ENCODE measurements around the gene PTPRN2.

PTPRN2 gene

DNA sequence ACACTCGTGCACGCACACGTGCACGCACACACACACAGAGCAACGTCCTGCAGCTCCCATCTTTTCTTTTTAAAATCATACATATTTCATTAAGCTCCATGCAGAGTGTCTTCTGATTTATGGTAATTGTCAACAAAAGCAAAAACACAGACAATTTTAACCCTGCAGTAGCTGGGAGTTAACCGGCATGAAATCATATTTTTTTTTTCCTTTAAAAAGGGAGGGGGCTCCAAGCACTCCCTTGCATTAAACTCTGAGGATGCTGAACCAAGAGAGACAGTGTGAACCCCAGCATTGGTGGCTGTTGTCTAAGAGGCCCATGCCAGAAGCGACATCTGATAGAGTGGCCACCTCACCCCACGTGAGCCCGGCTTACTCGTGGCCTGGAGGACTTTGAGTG lies 708.2 kb downstream of the PTPRN2 start:
- DNase-seq (ENCODE audit: low read depth): no peak

DNA sequence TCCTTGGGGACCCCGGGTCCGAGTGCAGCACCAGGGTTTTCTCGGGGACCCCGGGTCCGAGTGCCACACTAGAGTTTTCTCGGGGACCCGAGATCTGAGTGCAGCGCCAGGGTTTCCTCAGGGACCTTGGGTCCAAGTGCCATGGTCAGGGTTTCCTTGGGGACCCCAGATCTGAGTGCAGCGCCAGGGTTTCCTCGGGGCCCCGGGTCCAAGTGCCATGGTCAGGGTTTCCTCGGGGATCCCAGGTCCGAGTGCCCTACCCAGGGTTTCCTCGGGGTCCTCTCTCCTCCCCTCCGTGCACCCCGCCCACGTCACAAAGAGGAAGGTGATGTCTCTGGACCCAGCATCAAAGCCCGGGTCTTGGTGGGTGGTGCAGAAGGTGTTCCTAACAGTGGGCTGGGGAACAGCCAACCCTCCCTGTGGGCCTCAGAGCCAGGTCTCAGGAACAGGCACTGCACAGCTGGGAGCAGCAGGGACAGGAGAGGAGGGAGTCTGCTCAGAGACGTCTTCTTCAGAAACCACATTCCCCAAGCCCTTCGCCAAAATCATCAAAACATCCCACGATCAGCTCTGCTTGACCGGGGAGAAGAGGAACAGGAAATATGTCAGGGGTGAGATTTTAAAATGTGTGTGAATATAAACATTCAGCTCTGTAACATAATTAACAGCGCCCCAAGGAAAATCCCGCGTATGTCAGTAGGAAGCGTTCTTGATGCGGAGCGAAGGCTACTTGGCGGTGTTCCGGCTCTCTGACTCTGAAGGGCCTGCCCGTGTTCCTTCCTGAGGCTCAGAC lies 710.1 kb downstream of the PTPRN2 start:
- no peak for DNase-seq (ENCODE audit: low read depth)

GRCh38 chr7:157876469-157877285 lies 710.9 kb downstream of the PTPRN2 start:
- DNase-seq (ENCODE audit: low read depth): no peak

- DNase-seq (ENCODE audit: low read depth): no peak
Observed at GRCh38 chr7:157875230-157876179, 712.1 kb downstream of the PTPRN2 start.

DNA sequence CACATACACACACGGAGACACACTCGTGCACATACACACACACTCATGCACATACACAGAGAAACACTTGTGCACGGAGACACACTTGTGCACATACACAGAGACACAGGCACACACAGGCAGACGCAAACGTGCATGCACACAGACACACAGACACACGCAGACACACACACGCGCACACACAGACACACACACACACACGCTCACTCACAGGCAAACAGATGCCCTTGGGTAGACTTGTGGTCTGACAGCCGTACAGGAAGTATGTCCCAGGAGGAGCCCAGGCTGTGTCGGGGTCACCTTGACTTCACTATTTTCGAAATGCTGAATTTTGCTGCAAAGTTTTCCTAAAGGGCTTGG lies 712.8 kb downstream of the PTPRN2 start:
- DNase-seq (ENCODE audit: low read depth): no peak

- DNase-seq (ENCODE audit: low read depth): no peak
Observed at GRCh38 chr7:157874208-157874816, 713.3 kb downstream of the PTPRN2 start.

GRCh38 chr7:157873664-157874063 lies 714.0 kb downstream of the PTPRN2 start:
- DNase-seq (ENCODE audit: low read depth): no peak

- no peak for DNase-seq (ENCODE audit: low read depth)
Observed at GRCh38 chr7:157873181-157873580, 714.4 kb downstream of the PTPRN2 start.

GRCh38 chr7:157872447-157872846 lies 715.2 kb downstream of the PTPRN2 start:
- DNase-seq (ENCODE audit: low read depth): no peak

DNA sequence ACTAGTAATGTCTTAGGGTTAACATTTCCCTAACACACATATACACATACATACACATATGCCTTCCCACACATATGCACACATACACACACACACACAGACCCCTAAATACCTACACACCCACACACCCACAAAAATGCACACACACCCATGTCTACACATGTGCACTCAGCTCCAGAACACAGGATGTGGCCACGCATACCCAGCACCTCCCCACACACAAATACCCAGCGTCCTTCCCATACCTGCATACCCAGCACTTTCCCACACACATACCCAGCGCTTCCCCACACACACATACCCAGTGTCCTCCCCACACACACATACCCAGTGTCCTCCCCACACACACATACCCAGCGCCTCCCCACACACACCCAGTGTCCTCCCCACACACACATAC lies 715.9 kb downstream of the PTPRN2 start:
- DNase-seq (ENCODE audit: low read depth): no peak

DNA sequence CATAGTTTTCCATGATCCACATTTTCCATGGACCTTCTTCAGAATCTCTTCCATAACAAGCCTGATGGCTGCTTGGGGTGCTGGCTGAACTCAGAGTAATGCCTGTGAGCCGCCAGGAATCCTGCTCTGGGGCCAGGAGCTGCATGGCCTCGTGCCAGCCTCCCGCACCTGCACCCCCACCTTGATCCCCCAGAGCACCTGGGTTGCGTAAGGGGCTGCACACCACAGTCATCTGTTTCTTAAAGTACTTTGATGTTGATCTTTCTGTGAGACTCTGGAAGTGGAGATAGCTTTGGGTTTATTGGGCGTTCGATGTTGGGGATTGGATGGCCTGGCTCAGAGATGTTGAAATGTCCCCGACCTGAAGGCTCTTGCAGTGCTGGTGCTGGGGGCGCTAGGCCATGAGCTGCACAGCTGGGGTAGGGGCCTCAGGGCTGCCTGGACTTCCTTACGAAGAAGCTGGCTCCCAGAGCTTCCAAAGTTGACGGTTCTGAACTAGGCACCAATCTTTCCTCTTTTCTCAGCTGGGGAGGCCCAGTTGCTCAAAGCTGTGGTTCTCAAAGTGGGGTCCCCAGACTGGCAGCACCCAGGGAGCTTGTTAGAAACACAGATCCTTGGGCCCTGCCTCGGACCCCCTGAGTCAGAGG lies 716.9 kb downstream of the PTPRN2 start:
- no peak for DNase-seq (ENCODE audit: low read depth)

DNA sequence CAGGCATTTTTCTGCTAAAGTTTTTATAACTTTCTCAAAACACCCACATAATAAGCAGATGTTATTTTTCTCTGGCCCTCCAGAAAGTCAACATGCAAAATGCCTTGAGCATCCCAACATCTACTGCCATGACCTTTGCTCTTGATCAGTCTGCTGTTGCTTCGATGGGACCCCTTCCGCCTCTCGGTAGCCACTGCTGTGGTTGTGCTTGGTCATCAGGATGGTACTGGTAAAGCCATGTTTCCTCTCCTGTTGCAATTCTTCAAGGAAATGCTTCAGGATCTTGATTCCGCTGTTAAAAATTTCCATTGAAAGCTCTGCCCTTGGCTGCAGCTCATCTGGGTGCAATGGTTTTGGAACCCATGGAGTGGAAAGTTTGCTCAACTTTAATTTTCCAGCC lies 717.8 kb downstream of the PTPRN2 start:
- no peak for DNase-seq (ENCODE audit: low read depth)

GRCh38 chr7:157867685-157868305 lies 719.8 kb downstream of the PTPRN2 start:
- DNase-seq (ENCODE audit: low read depth): no peak

DNA sequence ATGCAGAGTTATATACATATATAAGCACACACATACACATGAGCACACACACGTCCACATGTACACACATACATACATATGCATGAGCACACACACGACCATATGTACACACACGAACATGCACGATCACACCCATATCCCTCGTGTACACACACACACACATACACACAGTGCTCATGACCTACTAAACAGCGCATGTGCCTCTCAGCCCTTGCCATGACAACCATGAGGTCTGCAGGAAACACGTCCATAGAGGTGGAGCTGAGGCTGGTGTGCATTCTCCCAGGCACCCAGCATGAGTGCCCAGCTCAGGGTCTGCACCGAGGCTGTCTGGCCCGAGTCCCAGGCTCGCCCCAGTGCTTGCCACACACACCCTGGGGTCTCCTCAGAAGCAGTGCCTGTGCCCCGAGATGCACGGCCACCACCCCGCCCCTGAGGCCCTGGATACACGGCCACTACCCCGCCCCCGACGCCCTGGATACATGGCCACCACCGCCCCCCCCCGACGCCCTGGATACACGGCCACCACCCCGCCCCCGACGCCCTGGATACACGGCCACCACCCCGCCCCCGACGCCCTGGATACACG lies 721.2 kb downstream of the PTPRN2 start:
- DNase-seq (ENCODE audit: low read depth): no peak

- DNase-seq (ENCODE audit: low read depth): no peak
Observed at GRCh38 chr7:157865351-157866165, 722.1 kb downstream of the PTPRN2 start.

- no peak for DNase-seq (ENCODE audit: low read depth)
Observed at GRCh38 chr7:157864911-157865310, 722.7 kb downstream of the PTPRN2 start.

DNA sequence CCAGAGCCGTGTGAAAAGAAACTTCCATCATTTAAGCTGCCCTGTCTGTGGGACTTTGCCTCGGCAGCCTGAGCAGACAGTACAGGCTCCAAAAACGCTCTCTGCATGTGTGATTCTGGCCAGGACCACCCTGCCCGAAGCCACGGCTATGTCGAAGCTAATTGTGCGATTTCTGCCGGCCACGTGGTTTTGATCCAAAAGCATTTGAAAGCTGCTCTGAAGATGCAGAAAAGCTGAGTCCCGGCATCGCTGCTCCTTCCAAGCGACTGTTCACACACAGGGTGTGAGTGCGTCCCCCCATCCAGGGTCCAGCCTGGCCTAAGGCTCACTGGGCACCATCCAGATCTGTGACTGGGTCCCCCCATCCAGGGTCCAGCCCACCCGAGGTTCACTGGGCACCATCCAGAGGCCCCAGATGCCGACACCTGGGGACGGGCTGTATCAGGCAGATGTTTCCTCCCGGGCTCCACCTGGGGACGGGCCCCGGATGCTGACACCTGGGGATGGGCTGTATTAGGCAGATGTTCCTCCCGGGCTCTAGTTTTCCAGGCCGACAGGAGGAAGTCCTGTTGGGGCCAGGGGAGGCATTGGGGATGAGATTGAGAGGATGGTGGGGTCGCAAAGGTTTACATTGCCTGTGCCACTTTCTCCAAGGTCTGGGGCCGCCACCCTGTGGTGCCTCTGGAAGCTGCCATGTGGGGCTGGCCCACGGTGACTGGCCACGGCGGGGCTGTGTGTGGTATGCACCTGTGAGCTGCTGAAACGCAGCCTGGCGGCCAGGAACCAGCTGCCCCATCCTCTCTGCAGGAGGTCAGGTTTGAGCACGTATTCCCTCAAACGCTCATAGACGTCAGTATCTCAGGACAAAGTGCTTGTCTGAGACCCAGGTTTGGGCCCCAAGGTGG lies 723.5 kb downstream of the PTPRN2 start:
- DNase-seq (ENCODE audit: low read depth): no peak

- DNase-seq (ENCODE audit: low read depth): no peak
Observed at GRCh38 chr7:157863176-157863575, 724.4 kb downstream of the PTPRN2 start.

DNA sequence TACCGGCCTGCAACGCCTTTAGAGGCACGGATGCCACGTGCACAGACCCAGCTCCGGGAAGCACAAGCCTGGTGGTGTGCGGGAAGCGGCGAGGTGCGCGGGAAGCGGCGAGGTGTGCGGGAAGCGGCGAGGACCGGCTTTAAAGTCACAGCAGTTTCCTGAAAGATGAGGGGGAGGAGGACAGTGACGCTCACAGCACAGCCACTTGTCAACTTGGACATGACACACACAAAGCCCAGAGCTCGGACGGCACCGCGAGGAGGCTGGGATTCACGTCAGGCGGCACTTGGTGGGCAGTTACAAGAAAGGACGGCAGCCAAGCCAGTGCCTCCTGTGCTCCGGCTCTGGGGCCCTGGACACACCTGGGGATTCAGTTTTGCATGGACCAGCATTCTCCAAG lies 724.9 kb downstream of the PTPRN2 start:
- DNase-seq (ENCODE audit: low read depth): no peak

All from HS-5 (cell line).